ENCODE measurements around the gene GRIK1.

DNA sequence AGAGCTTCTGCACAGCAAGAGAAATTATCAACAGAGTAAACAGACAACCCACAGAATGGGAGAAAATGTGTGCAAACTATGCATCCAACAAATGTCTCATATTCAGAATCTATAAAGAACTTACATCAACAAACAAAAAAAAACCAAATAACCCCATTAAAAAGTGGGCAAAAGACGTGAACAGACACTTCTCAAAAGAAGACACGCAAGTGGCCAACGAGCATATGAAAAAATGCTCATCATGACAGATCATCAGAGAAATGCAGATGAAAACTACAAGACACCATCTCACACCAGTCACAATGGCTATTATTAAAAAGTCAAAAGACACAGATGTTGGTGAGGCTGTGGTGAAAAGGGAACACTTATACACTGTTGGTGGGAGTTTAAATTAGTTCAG lies 257.0 kb downstream of the GRIK1 start:
- TF ChIP-seq, protein P1, sequence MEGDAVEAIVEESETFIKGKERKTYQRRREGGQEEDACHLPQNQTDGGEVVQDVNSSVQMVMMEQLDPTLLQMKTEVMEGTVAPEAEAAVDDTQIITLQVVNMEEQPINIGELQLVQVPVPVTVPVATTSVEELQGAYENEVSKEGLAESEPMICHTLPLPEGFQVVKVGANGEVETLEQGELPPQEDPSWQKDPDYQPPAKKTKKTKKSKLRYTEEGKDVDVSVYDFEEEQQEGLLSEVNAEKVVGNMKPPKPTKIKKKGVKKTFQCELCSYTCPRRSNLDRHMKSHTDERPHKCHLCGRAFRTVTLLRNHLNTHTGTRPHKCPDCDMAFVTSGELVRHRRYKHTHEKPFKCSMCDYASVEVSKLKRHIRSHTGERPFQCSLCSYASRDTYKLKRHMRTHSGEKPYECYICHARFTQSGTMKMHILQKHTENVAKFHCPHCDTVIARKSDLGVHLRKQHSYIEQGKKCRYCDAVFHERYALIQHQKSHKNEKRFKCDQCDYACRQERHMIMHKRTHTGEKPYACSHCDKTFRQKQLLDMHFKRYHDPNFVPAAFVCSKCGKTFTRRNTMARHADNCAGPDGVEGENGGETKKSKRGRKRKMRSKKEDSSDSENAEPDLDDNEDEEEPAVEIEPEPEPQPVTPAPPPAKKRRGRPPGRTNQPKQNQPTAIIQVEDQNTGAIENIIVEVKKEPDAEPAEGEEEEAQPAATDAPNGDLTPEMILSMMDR (IDR thresholded peaks at IDR 0.05) = no peak
- no peak for TF ChIP-seq POLR2A (IDR thresholded peaks at IDR 0.05)

All from thyroid gland (tissue), 4 donors.